ENCODE data around the gene PTPRN2.
"Not testable (repeated sequence)": the region's sequence is repeated elsewhere in the genome, so short reads cannot be mapped to it uniquely, and the experiment has no call there.

PTPRN2 gene

GRCh38 chr7:157895520-157896375 is 691.9 kb downstream of the PTPRN2 start:
- TF ChIP-seq, protein P1, sequence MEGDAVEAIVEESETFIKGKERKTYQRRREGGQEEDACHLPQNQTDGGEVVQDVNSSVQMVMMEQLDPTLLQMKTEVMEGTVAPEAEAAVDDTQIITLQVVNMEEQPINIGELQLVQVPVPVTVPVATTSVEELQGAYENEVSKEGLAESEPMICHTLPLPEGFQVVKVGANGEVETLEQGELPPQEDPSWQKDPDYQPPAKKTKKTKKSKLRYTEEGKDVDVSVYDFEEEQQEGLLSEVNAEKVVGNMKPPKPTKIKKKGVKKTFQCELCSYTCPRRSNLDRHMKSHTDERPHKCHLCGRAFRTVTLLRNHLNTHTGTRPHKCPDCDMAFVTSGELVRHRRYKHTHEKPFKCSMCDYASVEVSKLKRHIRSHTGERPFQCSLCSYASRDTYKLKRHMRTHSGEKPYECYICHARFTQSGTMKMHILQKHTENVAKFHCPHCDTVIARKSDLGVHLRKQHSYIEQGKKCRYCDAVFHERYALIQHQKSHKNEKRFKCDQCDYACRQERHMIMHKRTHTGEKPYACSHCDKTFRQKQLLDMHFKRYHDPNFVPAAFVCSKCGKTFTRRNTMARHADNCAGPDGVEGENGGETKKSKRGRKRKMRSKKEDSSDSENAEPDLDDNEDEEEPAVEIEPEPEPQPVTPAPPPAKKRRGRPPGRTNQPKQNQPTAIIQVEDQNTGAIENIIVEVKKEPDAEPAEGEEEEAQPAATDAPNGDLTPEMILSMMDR (IDR thresholded peaks at IDR 0.05): no peak
- TF ChIP-seq ZFX (IDR thresholded peaks at IDR 0.05; ENCODE audit: borderline replicate concordance): no peak
- no peak overlapping the region for H3K27ac ChIP-seq

DNA sequence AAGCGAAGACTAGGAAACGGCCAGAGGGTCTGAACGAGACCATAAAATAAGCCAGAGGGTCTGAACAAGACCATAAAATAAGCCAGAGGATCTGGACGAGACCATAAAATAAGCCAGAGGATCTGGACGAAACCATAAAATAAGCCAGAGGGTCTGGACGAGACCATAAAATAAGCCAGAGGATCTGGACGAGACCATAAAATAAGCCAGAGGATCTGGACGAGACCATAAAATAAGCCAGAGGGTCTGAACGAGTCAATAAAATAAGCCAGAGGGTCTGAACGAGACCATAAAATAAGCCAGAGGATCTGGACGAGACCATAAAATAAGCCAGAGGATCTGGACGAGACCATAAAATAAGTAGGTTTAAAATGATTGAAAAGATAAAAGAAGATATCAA is 692.5 kb downstream of the PTPRN2 start:
- not testable (repeated sequence) for H3K27ac ChIP-seq

DNA sequence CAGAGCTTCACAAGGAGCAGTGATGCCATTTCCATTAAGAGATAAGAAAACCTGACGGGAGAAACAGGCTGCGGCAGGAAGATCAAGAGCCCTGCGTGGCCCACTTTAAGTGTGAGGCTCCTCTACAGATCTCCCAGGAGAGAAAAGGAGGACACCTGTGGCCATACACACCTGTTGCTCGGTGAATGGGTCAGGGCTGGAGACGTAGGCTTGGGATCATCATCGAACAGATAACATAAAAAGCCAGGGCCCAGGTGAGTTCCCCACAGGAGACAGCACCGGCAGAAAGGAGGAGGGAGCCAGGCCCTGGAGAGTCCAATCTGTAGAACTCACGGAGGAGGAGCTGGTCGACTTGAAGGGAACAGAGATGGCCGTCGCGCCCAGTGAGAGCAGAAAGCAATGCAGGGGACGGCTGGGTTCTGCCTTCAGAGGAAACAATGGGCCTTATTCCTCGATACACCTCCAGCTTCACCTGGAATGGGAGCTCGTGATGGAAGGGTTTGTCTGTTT is 694.0 kb downstream of the PTPRN2 start:
- no peak overlapping the region for H3K27ac ChIP-seq
- TF ChIP-seq, protein P1 (IDR thresholded peaks at IDR 0.05): no peak
- no peak for TF ChIP-seq ZFX (IDR thresholded peaks at IDR 0.05; ENCODE audit: borderline replicate concordance)

DNA sequence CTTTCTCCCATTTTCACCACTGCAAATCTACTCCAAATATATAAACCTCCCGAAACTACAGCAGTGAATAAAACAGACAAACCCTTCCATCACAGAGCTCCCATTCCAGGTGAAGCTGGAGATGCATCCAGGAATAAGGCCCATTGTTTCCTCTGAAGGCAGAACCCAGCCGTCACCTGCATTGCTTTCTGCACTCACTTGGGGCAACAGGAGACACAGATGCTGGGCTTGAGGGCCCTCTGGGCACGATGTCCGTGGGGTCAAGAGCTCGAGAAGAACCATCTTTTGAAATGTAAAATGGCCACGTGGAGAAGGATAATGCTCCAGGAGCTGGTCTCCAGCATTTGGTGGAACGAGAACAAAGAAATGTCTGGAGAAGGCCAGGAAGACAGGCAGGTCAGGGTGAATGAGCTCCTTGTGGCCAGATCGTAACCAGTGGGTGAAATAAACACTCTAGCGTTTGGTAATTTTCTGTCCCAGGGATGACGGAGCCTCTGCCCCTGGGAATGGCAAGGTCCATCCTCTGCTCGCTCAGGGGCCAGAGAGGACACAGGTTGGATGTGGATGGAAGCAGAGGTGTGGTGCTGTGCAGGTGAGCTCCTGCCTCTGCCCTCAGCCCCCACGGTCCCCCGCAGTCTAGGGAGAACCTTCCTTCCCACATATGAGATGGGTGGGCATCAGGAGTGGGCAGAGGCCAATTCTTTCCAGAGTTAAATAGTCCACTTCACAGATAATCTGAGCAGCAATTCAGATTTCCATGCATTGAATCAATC is 694.7 kb downstream of the PTPRN2 start:
- no peak for TF ChIP-seq ZFX (IDR thresholded peaks at IDR 0.05; ENCODE audit: borderline replicate concordance)
- TF ChIP-seq, protein P1 (IDR thresholded peaks at IDR 0.05): no peak
- no peak overlapping the region for H3K27ac ChIP-seq

DNA sequence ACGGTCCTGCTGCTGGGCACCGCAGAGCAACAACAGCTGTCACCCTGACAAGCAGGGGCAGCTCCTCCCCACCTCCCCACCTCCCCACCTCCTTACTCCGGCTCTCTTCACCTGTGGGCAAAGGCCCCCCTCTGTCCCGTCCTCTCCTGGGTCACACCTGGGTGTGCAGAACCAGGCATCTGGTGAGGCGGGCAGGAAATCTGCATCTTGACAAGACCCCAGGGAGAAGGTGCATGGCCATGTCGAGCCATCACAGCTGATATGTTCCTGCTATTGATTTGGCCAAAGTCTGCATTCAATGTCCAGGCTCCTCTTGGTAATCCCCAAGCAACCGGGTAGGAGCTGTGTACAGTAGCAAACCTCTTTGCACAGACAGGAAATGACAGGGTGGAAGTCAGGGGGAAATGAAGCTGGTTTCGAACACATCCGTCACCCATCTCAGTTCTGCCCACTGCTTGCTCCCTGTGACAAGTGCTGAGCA is 696.7 kb downstream of the PTPRN2 start:
- TF ChIP-seq, protein P1 (IDR thresholded peaks at IDR 0.05): no peak
- no peak for TF ChIP-seq ZFX (IDR thresholded peaks at IDR 0.05; ENCODE audit: borderline replicate concordance)
- H3K27ac ChIP-seq: no peak overlapping the region

GRCh38 chr7:157889480-157889879 is 698.1 kb downstream of the PTPRN2 start:
- H3K27ac ChIP-seq: no peak overlapping the region
- no peak for TF ChIP-seq ZFX (IDR thresholded peaks at IDR 0.05; ENCODE audit: borderline replicate concordance)
- TF ChIP-seq, protein P1 (IDR thresholded peaks at IDR 0.05): no peak

DNA sequence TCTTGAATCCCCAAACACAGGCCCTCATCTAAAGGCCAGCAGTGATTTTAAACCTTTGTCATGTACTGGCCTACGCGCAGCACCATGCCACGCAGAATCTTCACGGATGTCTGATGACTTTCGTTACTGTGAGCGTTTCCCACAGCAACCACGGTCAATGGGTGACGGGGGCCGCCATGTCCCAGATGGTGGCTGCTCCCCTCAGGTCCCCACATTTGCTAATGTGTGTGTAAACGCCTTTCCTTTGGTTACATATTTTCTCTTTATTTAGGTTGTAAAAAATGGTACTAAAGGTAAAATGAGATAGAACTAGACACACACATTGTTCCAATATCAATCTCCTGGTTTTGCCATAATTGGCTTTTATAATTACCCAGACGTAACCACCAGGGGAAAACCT is 699.0 kb downstream of the PTPRN2 start:
- no peak for TF ChIP-seq ZFX (IDR thresholded peaks at IDR 0.05; ENCODE audit: borderline replicate concordance)
- TF ChIP-seq, protein P1 (IDR thresholded peaks at IDR 0.05): no peak
- H3K27ac ChIP-seq: no peak overlapping the region
